Liver (tissue), 9 donors: ENCODE results near the gene ATP4B. TPM values are rescaled to one million over a fixed set of nuclear protein-coding genes. Genes with fewer than 3 reads are reported as not detected.

Source experiments
- DNase-seq: peaks from one replicate; pipeline ENCODE4 v3.0.0-alpha.2; 2017; ENCODE audit warnings: low spot score
- H3K27ac ChIP-seq, 2 donors: one replicate each; pipeline ENCODE4 v1.7.0; 2013; ENCODE audit warnings: inconsistent platforms in 2 of 2, low read length in 2 of 2, control low read depth in 1 of 2, low read depth in 1 of 2, mild to moderate bottlenecking in 1 of 2
- H3K27me3 ChIP-seq, 4 donors: one replicate each; pipeline versions ENCODE4 v1.6.1 to v1.7.0; 2013; ENCODE audit warnings: low read length in 3 of 4, inconsistent platforms in 1 of 4, mild to moderate bottlenecking in 1 of 4, moderate library complexity in 1 of 4; ENCODE audit not compliant: control insufficient read depth in 4 of 4, insufficient read depth in 4 of 4
- H3K36me3 ChIP-seq, 4 donors: one replicate each; pipeline versions ENCODE4 v1.6.1 to v1.7.0; 2013; ENCODE audit warnings: low read length in 3 of 4, mild to moderate bottlenecking in 3 of 4, low read depth in 1 of 4, moderate library complexity in 1 of 4; ENCODE audit not compliant: control insufficient read depth in 4 of 4, insufficient read depth in 3 of 4
- H3K4me1 ChIP-seq, 4 donors: one replicate each; pipeline versions ENCODE4 v1.6.1 to v1.7.0; 2013; ENCODE audit warnings: low read length in 3 of 4, mild to moderate bottlenecking in 3 of 4, moderate library complexity in 1 of 4; ENCODE audit not compliant: control insufficient read depth in 4 of 4, insufficient read depth in 4 of 4
- H3K4me3 ChIP-seq, 3 donors: one replicate each; pipeline versions ENCODE4 v1.6.1 to v1.7.0; 2013; ENCODE audit warnings: low read length in 3 of 3, control low read depth in 1 of 3, low read depth in 1 of 3, mild to moderate bottlenecking in 1 of 3
- H3K9ac ChIP-seq, 2 donors: one replicate each; pipeline ENCODE4 v1.7.0; 2013; ENCODE audit warnings: low read length in 2 of 2, mild to moderate bottlenecking in 2 of 2, moderate library complexity in 2 of 2, control low read depth in 1 of 2, low read depth in 1 of 2
- H3K9me3 ChIP-seq, 4 donors: one replicate each; pipeline versions ENCODE4 v1.6.1 to v1.7.0; 2013; ENCODE audit warnings: low read length in 3 of 4; ENCODE audit not compliant: control insufficient read depth in 4 of 4
- ATF3 ChIP-seq: IDR thresholded peaks from 2 replicates; pipeline ENCODE4 v1.6.1; 2016; ENCODE audit warnings: antibody characterized with exemption
- CTCF ChIP-seq: fragments of 150-350 bp; IDR thresholded peaks from 2 replicates; pipeline ENCODE4 v1.5.1; 2017; ENCODE audit warnings: improper control_type of control experiment, low read depth, low read length; ENCODE audit not compliant: missing input control
- EGR1 ChIP-seq, 2 donors: IDR thresholded peaks; 2 replicates each; pipeline ENCODE4 v1.6.1; 2016 to 2018; ENCODE audit warnings: antibody characterized with exemption in 2 of 2, low read depth in 2 of 2
- FOXA1 ChIP-seq: IDR thresholded peaks from 2 replicates; pipeline ENCODE4 v1.6.1; 2016; ENCODE audit warnings: antibody characterized with exemption
- FOXA2 ChIP-seq: IDR thresholded peaks from 2 replicates; pipeline ENCODE4 v1.6.1; 2016; ENCODE audit warnings: antibody characterized with exemption
- GABPA ChIP-seq, 2 donors: IDR thresholded peaks in 1 of 2; conservative IDR thresholded peaks in 1 of 2; 2 replicates each; pipeline ENCODE4 v1.6.1; 2016; ENCODE audit warnings: antibody characterized with exemption in 2 of 2, mild to moderate bottlenecking in 1 of 2, moderate library complexity in 1 of 2
- HNF4A ChIP-seq, 2 donors: conservative IDR thresholded peaks; 2 replicates each; pipeline ENCODE4 v1.6.1; 2016; ENCODE audit warnings: antibody characterized with exemption in 2 of 2, mild to moderate bottlenecking in 2 of 2
- HNF4G ChIP-seq: IDR thresholded peaks from 2 replicates; pipeline ENCODE4 v1.6.1; 2016; ENCODE audit warnings: antibody characterized with exemption
- JUND ChIP-seq, 2 donors: IDR thresholded peaks; 2 replicates each; pipeline ENCODE4 v1.6.1; 2016; ENCODE audit warnings: antibody characterized with exemption in 2 of 2
- MAX ChIP-seq: IDR thresholded peaks from 2 replicates; pipeline ENCODE4 v1.6.1; 2016; ENCODE audit warnings: antibody characterized with exemption
- NR2F2 ChIP-seq: IDR thresholded peaks from 2 replicates; pipeline ENCODE4 v1.6.1; 2016; ENCODE audit warnings: antibody characterized with exemption
- RAD21 ChIP-seq, 2 donors: IDR thresholded peaks; 2 replicates each; pipeline ENCODE4 v1.6.1; 2016; ENCODE audit warnings: antibody characterized with exemption in 2 of 2, mild to moderate bottlenecking in 2 of 2
- REST ChIP-seq: IDR thresholded peaks from 2 replicates; pipeline ENCODE4 v1.6.1; 2016; ENCODE audit warnings: antibody characterized with exemption, mild to moderate bottlenecking
- RXRA ChIP-seq, 2 donors: IDR thresholded peaks; 2 replicates each; pipeline ENCODE4 v1.6.1; 2017 to 2018; ENCODE audit warnings: antibody characterized with exemption in 2 of 2, mild to moderate bottlenecking in 1 of 2
- SP1 ChIP-seq: IDR thresholded peaks from 2 replicates; pipeline ENCODE4 v1.6.1; 2018; ENCODE audit warnings: antibody characterized with exemption, mild to moderate bottlenecking
- TAF1 ChIP-seq: conservative IDR thresholded peaks from 2 replicates; pipeline ENCODE4 v1.6.1; 2016; ENCODE audit warnings: antibody characterized with exemption, mild to moderate bottlenecking
- YY1 ChIP-seq: IDR thresholded peaks from 2 replicates; pipeline ENCODE4 v1.6.1; 2016; ENCODE audit warnings: antibody characterized with exemption, mild to moderate bottlenecking
- ZBTB33 ChIP-seq: IDR thresholded peaks from 2 replicates; pipeline ENCODE4 v1.6.1; 2016; ENCODE audit warnings: antibody characterized with exemption
- WGBS: extraction: QIAGEN DNeasy Blood & Tissue Kit; methylation state at CpG from one replicate; pipeline ENCODE4 v1.1.7; 2013; 5-methylcytosine and 5-hydroxymethylcytosine counted together
- polyA plus RNA-seq, 2 donors: library from polyadenylated mRNA; stranded (reverse) in 1 of 2; unstranded in 1 of 2; fragments of 200-250 nt in 1 of 2; fragments of >200 nt in 1 of 2; fragmentation: Nextera tagmentation in 1 of 2; extraction: Ambion mirVana in 1 of 2; gene quantifications; one replicate each; pipeline versions ENCODE4 v1.2.1 to v1.2.3, GENCODE V29; 2013 to 2015
- total RNA-seq, 2 donors: library from RNA; depleted of rRNA; stranded (reverse); fragments of >200 nt; gene quantifications; one replicate each; pipeline ENCODE4 v1.2.3, GENCODE V29; 2014
- donor health status: healthy.
- donor health status: healthy.
- donor health status: healthy.
- donor health status: healthy.
- donor health status: healthy.

ATP4B gene
- total and polyA plus RNA-seq, 4 donors = not detected

GRCh38 chr13:113638806-113639205 is 19.2 kb downstream of the ATP4B start:
- Histone ChIP-seq H3K36me3 (peaks cover 6 to 57% (median 40%) of the 10 kb centered on the region in 4 donors), H3K27me3 (no peaks in the 10 kb centered on the region)
- 98% methylated on average over 8 of the region's 8 CpGs for WGBS

More at GRCh38 chr13:113638806-113639205, 19.2 kb downstream of the ATP4B start:
- TF ChIP-seq TAF1 (no peak), SP1 (no peak), EGR1 (IDR thresholded peaks at IDR 0.05; ENCODE audit: low read depth in 2 of 2) (no peak), RAD21 (IDR thresholded peaks at IDR 0.05) (no peak), HNF4G (no peak), CTCF (no peak), MAX (no peak), ATF3 (no peak), ZBTB33 (no peak), FOXA1 (no peak), NR2F2 (no peak), FOXA2 (no peak), REST (no peak), JUND (IDR thresholded peaks at IDR 0.05) (no peak), HNF4A (conservative IDR thresholded peaks at IDR 0.05) (no peak), GABPA (IDR thresholded peaks at IDR 0.05 in 1 of 2, conservative IDR thresholded peaks at IDR 0.05 in 1 of 2) (no peak), RXRA (IDR thresholded peaks at IDR 0.05) (no peak), YY1 (no peak)
- no peak for DNase-seq
- no peaks in the 10 kb centered on the region for H3K9me3 ChIP-seq
- no peak overlapping the region for H3K4me3 ChIP-seq
- H3K4me1 ChIP-seq = no peaks in the 10 kb centered on the region
- H3K9ac ChIP-seq = no peak overlapping the region
- no peak overlapping the region for H3K27ac ChIP-seq
